GM12872 (cell line): Measurements from ENCODE around the gene BCLAF1.

ENCODE experiments used
- CTCF ChIP-seq: IDR thresholded peaks from 3 replicates; pipeline ENCODE4 v1.5.1; 2011; ENCODE audit warnings: low read depth, mild to moderate bottlenecking, low read length, moderate library complexity; ENCODE audit not compliant: insufficient read depth

The BCLAF1 gene

DNA sequence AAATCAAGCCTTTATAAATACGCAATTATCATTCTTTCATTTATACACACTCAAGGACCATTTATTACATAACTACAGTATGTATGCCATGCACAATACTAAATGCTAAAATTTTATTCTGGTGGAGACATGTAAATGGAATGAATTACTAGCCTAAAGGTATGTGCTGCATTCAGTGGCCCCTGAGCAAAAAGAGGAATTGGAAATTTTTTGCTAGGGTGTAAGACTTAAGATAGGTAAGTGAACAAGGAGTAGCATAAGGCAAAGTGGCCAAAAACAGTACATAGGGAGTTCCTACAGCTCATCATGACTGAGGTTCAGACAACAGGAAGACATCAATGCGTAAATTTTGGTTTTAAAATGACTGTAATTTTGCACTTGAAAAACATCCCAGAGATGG, 37.2 kb downstream of the BCLAF1 start:
- no peak for TF ChIP-seq CTCF

DNA sequence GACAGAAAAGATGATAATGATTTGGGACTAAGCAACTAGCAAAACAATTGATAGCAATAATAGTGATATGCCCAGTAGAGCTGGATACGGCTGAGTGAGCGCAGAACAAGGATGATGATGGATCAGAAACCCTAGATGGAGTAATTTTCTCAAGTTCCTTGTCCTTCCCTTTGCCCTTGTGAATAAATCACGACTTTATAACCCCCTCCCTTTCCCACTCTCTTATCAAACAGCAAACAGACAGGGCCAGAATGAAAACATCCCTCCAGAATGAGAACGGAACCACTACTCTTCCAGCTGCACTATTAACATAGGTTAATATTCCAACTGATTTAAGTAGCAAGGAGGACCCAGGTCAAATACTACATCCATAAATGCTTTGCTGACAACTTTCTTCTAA, 38.3 kb downstream of the BCLAF1 start:
- TF ChIP-seq CTCF: no peak

- no peak for TF ChIP-seq CTCF
Observed at GRCh38 chr6:136250686-136251008, 39.0 kb downstream of the BCLAF1 start.

- TF ChIP-seq CTCF: no peak
Observed at GRCh38 chr6:136249811-136250685, 39.6 kb downstream of the BCLAF1 start, which contains the start of gene MTFR2. MTFR2 (minus strand) TSS chr6:136250311; CDS start chr6:136249099, 1,212 bp downstream.

DNA sequence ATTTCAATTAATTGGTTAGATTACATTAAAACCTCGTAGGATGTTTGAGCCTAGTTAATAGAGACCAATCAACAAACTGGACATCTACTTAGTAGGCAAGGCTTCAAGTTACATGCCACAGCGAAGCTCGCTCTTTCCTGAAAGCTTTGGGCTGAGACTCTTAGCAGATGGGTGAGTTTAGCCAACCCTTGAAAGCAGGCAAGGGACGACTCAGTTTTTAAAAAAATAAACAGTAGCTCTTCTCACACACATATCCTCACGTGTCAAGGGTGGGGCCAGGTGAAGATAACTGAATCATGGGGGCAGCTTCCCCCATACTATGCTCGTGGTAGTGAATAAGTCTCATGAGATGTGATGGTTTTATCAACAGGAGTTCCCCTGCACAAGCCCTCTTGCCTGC, 40.3 kb downstream of the BCLAF1 start:
- no peak for TF ChIP-seq CTCF

- no peak for TF ChIP-seq CTCF
Observed at GRCh38 chr6:136244061-136244616, 45.5 kb downstream of the BCLAF1 start.

DNA sequence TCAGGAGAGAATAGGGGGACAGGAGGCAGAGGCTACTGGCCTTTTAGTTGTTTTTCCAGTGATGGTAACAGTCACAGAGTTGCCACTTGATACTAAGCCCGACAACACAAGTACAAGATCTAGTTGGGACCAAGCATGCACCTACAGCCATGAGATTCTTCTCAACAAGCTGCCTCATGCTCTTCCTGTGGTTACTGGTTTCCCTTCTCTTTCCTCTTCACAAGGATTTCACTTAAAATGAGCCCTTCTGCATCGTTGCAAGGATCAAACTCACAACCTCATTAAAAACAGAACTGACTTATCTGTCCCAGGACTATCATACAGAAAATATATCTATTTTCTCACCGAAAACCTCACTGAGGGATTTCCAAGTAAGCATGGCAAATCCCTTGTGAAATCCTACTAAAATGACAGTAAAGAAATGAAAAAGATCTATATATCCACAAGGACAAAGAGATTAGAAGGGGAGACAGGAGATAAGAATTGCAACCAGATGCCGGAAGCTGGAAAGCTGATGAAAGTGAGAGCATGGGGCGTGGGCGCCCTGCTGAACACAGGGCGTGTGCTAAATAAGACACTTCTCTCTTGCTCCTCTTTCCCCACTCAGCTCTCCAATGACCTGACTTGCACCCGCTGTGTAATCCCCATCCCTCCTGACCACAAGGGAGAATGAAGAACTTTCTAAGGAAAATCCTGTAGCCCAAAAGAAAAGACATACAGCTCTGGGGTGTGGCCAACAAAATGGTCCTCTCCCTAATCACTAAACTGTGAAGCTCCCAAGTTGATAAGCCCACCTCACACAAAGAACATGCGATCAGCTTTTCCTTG, 53.0 kb downstream of the BCLAF1 start:
- TF ChIP-seq CTCF: no peak
